ENCODE results near the gene DGKE. TPM values are rescaled to one million over a fixed set of nuclear protein-coding genes. Genes with fewer than 3 reads are reported as not detected.

Gene DGKE
- total RNA-seq, 1 experiment from 2014 or later = 19.1 TPM

DNA sequence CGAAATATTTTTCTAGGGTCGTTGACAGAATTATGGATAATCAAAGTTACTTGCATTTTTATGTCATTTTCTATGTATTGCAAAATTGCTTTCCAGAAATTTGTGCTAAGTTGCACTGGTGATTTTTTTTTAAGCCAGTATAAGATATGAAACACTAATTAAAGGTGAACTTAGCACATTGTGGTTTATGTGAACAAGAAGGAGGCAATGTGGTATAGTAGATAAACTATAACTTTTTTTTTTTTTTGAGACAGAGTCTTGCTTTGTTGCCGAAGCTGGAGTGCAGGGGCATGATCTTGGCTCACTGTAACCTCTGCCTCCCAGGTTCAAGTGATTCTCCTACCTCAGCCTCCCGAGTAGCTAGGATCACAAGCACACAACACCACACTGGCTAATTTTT is 13.2 kb downstream of the DGKE start:
- ChIA-PET POLR2A (no interaction called here), CTCF (no interaction called here)
- Histone ChIP-seq H3K27ac (ENCODE audit: low read length) (no peak overlapping the region), H3K27me3 (ENCODE audit: control insufficient read depth, insufficient read depth, low read length) (no peaks in the 10 kb centered on the region), H3K36me3 (ENCODE audit: control insufficient read depth, insufficient read depth, low read length) (peaks cover 17% of the 10 kb centered on the region; the same call in 1 of the 2 replicates), H3K4me1 (ENCODE audit: control insufficient read depth, insufficient read depth, low read length) (no peaks in the 10 kb centered on the region), H3K4me3 (ENCODE audit: low read depth in 2 of 2, low read length in 2 of 2) (no peak overlapping the region), H3K9me3 (ENCODE audit: control insufficient read depth, insufficient read depth, low read depth, low read length) (no peaks in the 10 kb centered on the region)
- in situ Hi-C loops (cut with HindIII; ENCODE audit: low pct_unique_long_range_greater_than_20kb, low sequenced_read_pairs) (no loop called here), intact Hi-C loops (cut with micrococcal nuclease; ENCODE audit: unreplicated experiment) (no loop called here)
- TF ChIP-seq POLR2AphosphoS5 (IDR thresholded peaks at IDR 0.05; ENCODE audit: low read depth, low read length) (no peak), CTCF (IDR thresholded peaks at IDR 0.05) (no peak), TCF7L2 (IDR thresholded peaks at IDR 0.05; ENCODE audit: low read depth, low read length) (no peak), SIN3A (IDR thresholded peaks at IDR 0.05; ENCODE audit: borderline replicate concordance, insufficient read depth, low read depth, low read length) (no peak)
- TF ChIP-seq, protein P1, sequence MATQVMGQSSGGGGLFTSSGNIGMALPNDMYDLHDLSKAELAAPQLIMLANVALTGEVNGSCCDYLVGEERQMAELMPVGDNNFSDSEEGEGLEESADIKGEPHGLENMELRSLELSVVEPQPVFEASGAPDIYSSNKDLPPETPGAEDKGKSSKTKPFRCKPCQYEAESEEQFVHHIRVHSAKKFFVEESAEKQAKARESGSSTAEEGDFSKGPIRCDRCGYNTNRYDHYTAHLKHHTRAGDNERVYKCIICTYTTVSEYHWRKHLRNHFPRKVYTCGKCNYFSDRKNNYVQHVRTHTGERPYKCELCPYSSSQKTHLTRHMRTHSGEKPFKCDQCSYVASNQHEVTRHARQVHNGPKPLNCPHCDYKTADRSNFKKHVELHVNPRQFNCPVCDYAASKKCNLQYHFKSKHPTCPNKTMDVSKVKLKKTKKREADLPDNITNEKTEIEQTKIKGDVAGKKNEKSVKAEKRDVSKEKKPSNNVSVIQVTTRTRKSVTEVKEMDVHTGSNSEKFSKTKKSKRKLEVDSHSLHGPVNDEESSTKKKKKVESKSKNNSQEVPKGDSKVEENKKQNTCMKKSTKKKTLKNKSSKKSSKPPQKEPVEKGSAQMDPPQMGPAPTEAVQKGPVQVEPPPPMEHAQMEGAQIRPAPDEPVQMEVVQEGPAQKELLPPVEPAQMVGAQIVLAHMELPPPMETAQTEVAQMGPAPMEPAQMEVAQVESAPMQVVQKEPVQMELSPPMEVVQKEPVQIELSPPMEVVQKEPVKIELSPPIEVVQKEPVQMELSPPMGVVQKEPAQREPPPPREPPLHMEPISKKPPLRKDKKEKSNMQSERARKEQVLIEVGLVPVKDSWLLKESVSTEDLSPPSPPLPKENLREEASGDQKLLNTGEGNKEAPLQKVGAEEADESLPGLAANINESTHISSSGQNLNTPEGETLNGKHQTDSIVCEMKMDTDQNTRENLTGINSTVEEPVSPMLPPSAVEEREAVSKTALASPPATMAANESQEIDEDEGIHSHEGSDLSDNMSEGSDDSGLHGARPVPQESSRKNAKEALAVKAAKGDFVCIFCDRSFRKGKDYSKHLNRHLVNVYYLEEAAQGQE (IDR thresholded peaks at IDR 0.05; ENCODE audit: insufficient read depth in 1 of 2, low read depth in 2 of 2, low read length in 1 of 2) = no peak
- DNase-seq (ENCODE audit: low read depth, low spot score) (no peak), ATAC-seq (no peak)
- no TSS peak for BruUV-seq (replicated peaks)

DNA sequence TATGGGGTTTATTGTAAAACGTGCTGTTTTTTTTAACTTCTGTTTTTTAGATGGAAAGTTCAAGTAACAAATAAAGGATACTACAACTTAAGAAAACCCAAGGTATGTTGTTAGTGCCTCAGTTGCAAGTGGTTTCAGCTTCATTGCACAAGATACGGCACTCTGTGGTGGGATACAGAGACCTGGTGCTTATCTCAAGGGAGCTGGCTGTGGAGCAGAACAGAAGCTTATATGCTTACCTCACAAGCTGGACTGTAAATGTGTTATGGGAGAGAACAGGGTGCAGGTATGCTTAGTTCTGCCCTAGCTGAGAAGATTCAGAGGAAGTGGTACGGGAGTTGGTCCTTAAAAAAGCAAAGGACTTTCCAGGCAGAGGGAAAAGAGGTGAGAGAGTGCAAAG is 15.2 kb downstream of the DGKE start:
- ChIA-PET POLR2A (no interaction called here), CTCF (no interaction called here)
- H3K27ac ChIP-seq (ENCODE audit: low read length) = no peak overlapping the region
- in situ Hi-C loops (cut with HindIII; ENCODE audit: low pct_unique_long_range_greater_than_20kb, low sequenced_read_pairs) = no loop called here
- H3K9me3 ChIP-seq (ENCODE audit: control insufficient read depth, insufficient read depth, low read depth, low read length) = no peaks in the 10 kb centered on the region
- ATAC-seq = no peak
- no peaks in the 10 kb centered on the region for H3K27me3 ChIP-seq (ENCODE audit: control insufficient read depth, insufficient read depth, low read length)
- intact Hi-C loops (cut with micrococcal nuclease; ENCODE audit: unreplicated experiment) = no loop called here
- H3K4me1 ChIP-seq (ENCODE audit: control insufficient read depth, insufficient read depth, low read length) = no peaks in the 10 kb centered on the region
- no TSS peak for BruUV-seq (replicated peaks)
- DNase-seq (ENCODE audit: low read depth, low spot score) = no peak
- peaks cover 17% of the 10 kb centered on the region; the same call in 1 of the 2 replicates for H3K36me3 ChIP-seq (ENCODE audit: control insufficient read depth, insufficient read depth, low read length)
- H3K4me3 ChIP-seq (ENCODE audit: low read depth in 2 of 2, low read length in 2 of 2) = no peak overlapping the region
- TF ChIP-seq CTCF (IDR thresholded peaks at IDR 0.05) = no peak
- TF ChIP-seq, protein P1 (IDR thresholded peaks at IDR 0.05; ENCODE audit: insufficient read depth in 1 of 2, low read depth in 2 of 2, low read length in 1 of 2) = no peak
- TF ChIP-seq TCF7L2 (IDR thresholded peaks at IDR 0.05; ENCODE audit: low read depth, low read length) = no peak
